Mesenchymal stem cell (in vitro differentiated cells and primary cell): Measurements from ENCODE around the gene CXCL11.
"Not testable (repeated sequence)": the region's sequence is repeated elsewhere in the genome, so short reads cannot be mapped to it uniquely, and the experiment has no call there.

ENCODE experiments used
- DNase-seq: peaks from one replicate; pipeline ENCODE4 v3.0.0-alpha.2; 2013
- H2AFZ ChIP-seq: one replicate; pipeline ENCODE4 v1.6.1; 2013; ENCODE audit warnings: low read depth, mild to moderate bottlenecking, control low read depth, inconsistent platforms, low read length, moderate library complexity
- H2AK5ac ChIP-seq: 2 replicates; pipeline ENCODE4 v1.6.1; 2013; ENCODE audit warnings: low read length, moderate library complexity, mild to moderate bottlenecking, inconsistent platforms; ENCODE audit not compliant: severe bottlenecking
- H2BK120ac ChIP-seq: one replicate; pipeline ENCODE4 v1.6.1; 2013; ENCODE audit warnings: low read depth, mild to moderate bottlenecking, inconsistent platforms, low read length, moderate library complexity
- H2BK12ac ChIP-seq, 2 experiments: one replicate each; pipeline ENCODE4 v1.6.1; 2013; ENCODE audit warnings: inconsistent platforms in 2 of 2, low read length in 2 of 2, mild to moderate bottlenecking in 2 of 2, moderate library complexity in 2 of 2, control low read depth in 1 of 2
- H2BK15ac ChIP-seq: one replicate; pipeline ENCODE4 v1.6.1; 2013; ENCODE audit warnings: mild to moderate bottlenecking, low read depth, inconsistent platforms; ENCODE audit not compliant: poor library complexity, severe bottlenecking
- H2BK5ac ChIP-seq: 2 replicates; pipeline ENCODE4 v1.6.1; 2013; ENCODE audit warnings: low read depth, mild to moderate bottlenecking, low read length, control low read depth, inconsistent platforms; ENCODE audit not compliant: poor library complexity, severe bottlenecking
- H3K14ac ChIP-seq, 2 experiments: one replicate each; pipeline ENCODE4 v1.6.1; 2013; ENCODE audit warnings: inconsistent platforms in 2 of 2, low read length in 2 of 2, control low read depth in 1 of 2, mild to moderate bottlenecking in 1 of 2, moderate library complexity in 1 of 2
- H3K18ac ChIP-seq, 2 experiments: one replicate each; pipeline ENCODE4 v1.6.1; 2013; ENCODE audit warnings: inconsistent platforms in 2 of 2, low read length in 2 of 2, control low read depth in 1 of 2, low read depth in 1 of 2, mild to moderate bottlenecking in 1 of 2
- H3K23ac ChIP-seq, 2 experiments: one replicate each; pipeline ENCODE4 v1.6.1; 2013; ENCODE audit warnings: inconsistent platforms in 2 of 2, low read length in 2 of 2, mild to moderate bottlenecking in 2 of 2, moderate library complexity in 2 of 2, control low read depth in 1 of 2
- H3K27ac ChIP-seq: 2 replicates; pipeline ENCODE4 v1.5.1; 2013; ENCODE audit warnings: mild to moderate bottlenecking, moderate library complexity, low read length, control low read depth, inconsistent platforms; ENCODE audit not compliant: poor library complexity, severe bottlenecking
- H3K27me3 ChIP-seq, 2 experiments: 2 replicates each; pipeline versions ENCODE4 v1.6.1 to v1.7.0; 2013; ENCODE audit warnings: low read length in 2 of 2, mild to moderate bottlenecking in 2 of 2, moderate library complexity in 2 of 2, control low read depth in 1 of 2, inconsistent platforms in 1 of 2; ENCODE audit not compliant: control insufficient read depth in 1 of 2, insufficient read depth in 1 of 2
- H3K36me3 ChIP-seq, 2 experiments: 2 replicates each; pipeline versions ENCODE4 v1.6.1 to v1.7.0; 2013; ENCODE audit warnings: low read length in 2 of 2, control low read depth in 1 of 2, inconsistent platforms in 1 of 2, low read depth in 1 of 2, mild to moderate bottlenecking in 1 of 2; ENCODE audit not compliant: insufficient read depth in 2 of 2, control insufficient read depth in 1 of 2
- H3K4ac ChIP-seq, 2 experiments: one replicate each; pipeline ENCODE4 v1.6.1; 2013; ENCODE audit warnings: inconsistent platforms in 2 of 2, low read length in 2 of 2, mild to moderate bottlenecking in 2 of 2, moderate library complexity in 2 of 2, control low read depth in 1 of 2, low read depth in 1 of 2
- H3K4me1 ChIP-seq: 2 replicates; pipeline ENCODE4 v1.6.1; 2013; ENCODE audit warnings: low read depth, low read length, control low read depth; ENCODE audit not compliant: control insufficient read depth, insufficient read depth
- H3K4me2 ChIP-seq: 2 replicates; pipeline ENCODE4 v1.6.1; 2013; ENCODE audit warnings: low read length, mild to moderate bottlenecking, inconsistent platforms; ENCODE audit not compliant: poor library complexity, severe bottlenecking
- H3K4me3 ChIP-seq, 2 experiments: 2 replicates each; pipeline versions ENCODE4 v1.5.1 to v1.7.0; 2013; ENCODE audit warnings: low read length in 2 of 2, mild to moderate bottlenecking in 2 of 2, control low read depth in 1 of 2, low read depth in 1 of 2; ENCODE audit not compliant: insufficient read depth in 1 of 2
- H3K79me1 ChIP-seq: replicated peaks from 2 replicates; pipeline ENCODE4 v1.6.1; 2013; ENCODE audit warnings: mild to moderate bottlenecking, control low read depth, low read length, inconsistent platforms; ENCODE audit not compliant: poor library complexity, severe bottlenecking
- H3K9ac ChIP-seq: 2 replicates; pipeline ENCODE4 v1.7.0; 2013; ENCODE audit warnings: mild to moderate bottlenecking, low read length, moderate library complexity
- H3K9me3 ChIP-seq: 2 replicates; pipeline ENCODE4 v1.7.0; 2013; ENCODE audit warnings: mild to moderate bottlenecking, low read length; ENCODE audit not compliant: control insufficient read depth
- H4K8ac ChIP-seq: one replicate; pipeline ENCODE4 v1.6.1; 2013; ENCODE audit warnings: inconsistent platforms, mild to moderate bottlenecking, low read length, moderate library complexity
- H4K91ac ChIP-seq: one replicate; pipeline ENCODE4 v1.6.1; 2013; ENCODE audit warnings: mild to moderate bottlenecking, low read length, inconsistent platforms
- WGBS: methylation state at CpG from one replicate; pipeline ENCODE4 v1.1.7; 2013; ENCODE audit warnings: mixed read lengths; 5-methylcytosine and 5-hydroxymethylcytosine counted together

Gene CXCL11

DNA sequence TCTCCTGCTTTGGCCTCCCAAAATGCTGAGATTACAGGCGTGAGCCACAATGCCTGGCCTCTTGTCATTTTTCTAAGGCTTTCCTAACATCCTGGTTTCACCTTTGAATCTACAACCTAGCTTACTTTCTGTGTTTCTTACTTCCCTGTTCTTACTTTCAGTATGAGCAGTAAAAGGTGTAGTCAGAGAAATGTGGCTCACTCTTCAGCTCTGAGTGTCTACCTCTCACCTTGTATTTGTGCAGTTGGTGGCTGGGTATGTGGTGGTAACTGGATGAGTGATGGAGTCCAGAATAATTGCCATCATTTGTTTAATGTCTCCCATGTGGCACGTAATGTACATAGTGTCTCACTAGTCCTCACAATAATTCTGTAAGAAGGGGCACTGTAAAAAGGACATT lies 19.1 kb upstream of the CXCL11 start:
- Histone ChIP-seq H3K4me2 (no peak overlapping the region), H2BK5ac (no peak overlapping the region), H2BK15ac (no peak overlapping the region), H4K91ac (no peak overlapping the region), H3K79me1 (no peaks in the 10 kb centered on the region), H3K9ac (no peak overlapping the region), H3K18ac (no peak overlapping the region), H2BK120ac (no peak overlapping the region), H2AFZ (no peak overlapping the region), H3K14ac (no peak overlapping the region), H3K9me3 (no peaks in the 10 kb centered on the region), H3K27me3 (peaks cover 7 to 18% of the 10 kb centered on the region in 2 experiments), H2BK12ac (no peak overlapping the region), H3K27ac (no peak overlapping the region), H3K4ac (no peak overlapping the region), H4K8ac (no peak overlapping the region), H3K36me3 (no peaks in the 10 kb centered on the region), H3K4me3 (no peak overlapping the region), H2AK5ac (no peak overlapping the region), H3K4me1 (no peaks in the 10 kb centered on the region), H3K23ac (no peak overlapping the region)
- DNase-seq, result no peak
- WGBS, result 80% methylated on average over 1 of the region's 2 CpGs

DNA sequence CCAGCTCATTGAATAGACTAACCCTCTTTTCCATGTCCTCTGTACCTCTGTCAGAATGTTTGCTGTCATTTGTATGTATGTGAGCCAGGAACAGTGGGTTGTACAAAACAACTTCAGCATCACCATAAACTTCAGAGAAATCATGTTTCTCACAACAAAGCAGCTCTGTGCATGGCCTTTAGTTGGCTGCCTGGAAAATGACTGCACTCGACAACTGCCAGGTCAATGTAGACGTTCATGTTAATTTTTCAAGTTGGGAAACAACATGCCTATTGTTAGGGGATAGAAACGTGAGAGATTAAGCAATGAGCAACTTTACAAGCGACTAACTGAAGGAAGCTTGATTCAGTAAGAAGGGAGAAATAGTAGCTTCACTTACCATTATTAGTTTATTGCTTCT lies 17.9 kb upstream of the CXCL11 start:
- Histone ChIP-seq H2AK5ac (no peak overlapping the region), H2BK5ac (no peak overlapping the region), H3K18ac (no peak overlapping the region), H4K8ac (no peak overlapping the region), H3K4me2 (no peak overlapping the region), H2BK15ac (no peak overlapping the region), H2BK120ac (no peak overlapping the region), H2AFZ (no peak overlapping the region), H3K9me3 (no peaks in the 10 kb centered on the region), H3K4me3 (no peak overlapping the region), H3K14ac (no peak overlapping the region), H3K27me3 (peaks cover 7 to 18% of the 10 kb centered on the region in 2 experiments), H3K36me3 (no peaks in the 10 kb centered on the region), H3K23ac (no peak overlapping the region), H3K27ac (no peak overlapping the region), H3K4ac (no peak overlapping the region), H2BK12ac (no peak overlapping the region), H4K91ac (no peak overlapping the region), H3K79me1 (no peaks in the 10 kb centered on the region), H3K4me1 (no peaks in the 10 kb centered on the region), H3K9ac (no peak overlapping the region)
- WGBS, result 38% methylated on average over 4 of the region's 4 CpGs
- DNase-seq, result no peak

- not testable (repeated sequence) for H3K36me3 ChIP-seq, H3K14ac ChIP-seq, H2BK15ac ChIP-seq, H3K18ac ChIP-seq, H3K27me3 ChIP-seq, H3K23ac ChIP-seq, H2AK5ac ChIP-seq, H3K27ac ChIP-seq, H4K91ac ChIP-seq, H2AFZ ChIP-seq, H3K9ac ChIP-seq, H3K4me2 ChIP-seq, DNase-seq, H2BK5ac ChIP-seq, H3K79me1 ChIP-seq, H3K4me1 ChIP-seq, H4K8ac ChIP-seq, H3K9me3 ChIP-seq, H2BK120ac ChIP-seq, H2BK12ac ChIP-seq, H3K4me3 ChIP-seq, H3K4ac ChIP-seq
- WGBS, result 96% methylated on average over 27 of the region's 27 CpGs
Measured at GRCh38 chr4:76050560-76051050, 14.7 kb upstream of the CXCL11 start.

DNA sequence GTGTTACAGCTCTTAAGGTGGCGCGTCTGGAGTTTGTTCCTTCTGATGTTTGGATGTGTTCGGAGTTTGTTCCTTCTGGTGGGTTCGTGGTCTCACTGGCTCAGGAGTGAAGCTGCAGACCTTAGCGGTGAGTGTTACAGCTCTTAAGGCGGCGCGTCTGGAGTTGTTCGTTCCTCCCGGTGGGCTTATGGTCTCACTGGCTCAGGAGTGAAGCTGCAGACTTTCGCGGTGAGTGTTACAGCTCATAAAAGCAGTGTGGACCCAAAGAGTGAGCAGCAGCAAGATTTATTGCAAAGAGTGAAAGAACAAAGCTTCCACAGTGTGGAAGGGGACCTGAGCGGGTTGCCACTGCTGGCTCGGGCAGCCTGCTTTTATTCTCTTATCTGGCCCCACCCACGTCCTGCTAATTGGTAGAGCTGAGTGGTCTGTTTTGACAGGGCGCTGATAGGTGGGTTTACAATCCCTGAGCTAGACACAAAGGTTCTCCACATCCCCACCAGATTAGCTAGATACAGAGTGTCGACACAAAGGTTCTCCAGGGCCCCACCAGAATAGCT lies 14.1 kb upstream of the CXCL11 start:
- H3K36me3 ChIP-seq, H2BK12ac ChIP-seq, H3K4me1 ChIP-seq, H3K14ac ChIP-seq, H3K23ac ChIP-seq, H3K4me3 ChIP-seq, H2AFZ ChIP-seq, H3K9me3 ChIP-seq, H2AK5ac ChIP-seq, DNase-seq, H3K9ac ChIP-seq, H3K4ac ChIP-seq, H4K8ac ChIP-seq, H3K79me1 ChIP-seq, H4K91ac ChIP-seq, H3K27me3 ChIP-seq, H2BK120ac ChIP-seq, H2BK15ac ChIP-seq, H3K4me2 ChIP-seq, H3K27ac ChIP-seq, H3K18ac ChIP-seq, H2BK5ac ChIP-seq: not testable (repeated sequence)
- WGBS, result 94% methylated on average over 10 of the region's 17 CpGs
